H9 (cell line): Measurements from ENCODE around the gene DUSP5. TPM values are rescaled to one million over a fixed set of nuclear protein-coding genes. Genes with fewer than 3 reads are reported as not detected.

Experiments used
- DNase-seq: peaks from one replicate; pipeline ENCODE4 v3.0.0-alpha.2; 2017
- H2AFZ ChIP-seq: one replicate; pipeline ENCODE4 v1.6.1; 2013; ENCODE audit warnings: mild to moderate bottlenecking, low read length, control low read depth, moderate library complexity
- H2AK5ac ChIP-seq: 2 replicates; pipeline ENCODE4 v1.6.1; 2013; ENCODE audit warnings: low read length, control low read depth, mixed read lengths; ENCODE audit not compliant: insufficient read length
- H2BK120ac ChIP-seq: one replicate; pipeline ENCODE4 v1.6.1; 2013; ENCODE audit warnings: low read depth, mild to moderate bottlenecking, low read length, control low read depth, inconsistent platforms; ENCODE audit not compliant: poor library complexity, severe bottlenecking
- H2BK12ac ChIP-seq: 2 replicates; pipeline ENCODE4 v1.6.1; 2013; ENCODE audit warnings: low read length, control low read depth, mixed read lengths, low read depth; ENCODE audit not compliant: insufficient read length
- H2BK15ac ChIP-seq: 2 replicates; pipeline ENCODE4 v1.6.1; 2013; ENCODE audit warnings: low read depth, low read length, control low read depth
- H2BK20ac ChIP-seq: one replicate; pipeline ENCODE4 v1.6.1; 2013; ENCODE audit warnings: low read depth, mild to moderate bottlenecking, low read length, control low read depth, inconsistent platforms; ENCODE audit not compliant: poor library complexity, severe bottlenecking
- H2BK5ac ChIP-seq: 2 replicates; pipeline ENCODE4 v1.6.1; 2013; ENCODE audit warnings: low read length, control low read depth, mixed read lengths; ENCODE audit not compliant: insufficient read length
- H3K14ac ChIP-seq: 2 replicates; pipeline ENCODE4 v1.6.1; 2013; ENCODE audit warnings: low read length, control low read depth; ENCODE audit not compliant: insufficient read depth
- H3K18ac ChIP-seq: 2 replicates; pipeline ENCODE4 v1.6.1; 2013; ENCODE audit warnings: low read depth, mild to moderate bottlenecking, mixed read lengths, low read length, control low read depth; ENCODE audit not compliant: insufficient read length
- H3K23ac ChIP-seq: 2 replicates; pipeline ENCODE4 v1.6.1; 2013; ENCODE audit warnings: low read length, control low read depth, mixed read lengths, low read depth; ENCODE audit not compliant: insufficient read length
- H3K23me2 ChIP-seq: 2 replicates; pipeline ENCODE4 v1.6.1; 2013; ENCODE audit warnings: low read depth, mild to moderate bottlenecking, mixed read lengths, low read length, control low read depth; ENCODE audit not compliant: insufficient read length, poor library complexity, severe bottlenecking
- H3K27ac ChIP-seq: 2 replicates; pipeline ENCODE4 v1.5.1; 2013; ENCODE audit warnings: low read length, control low read depth, mixed read lengths, low read depth; ENCODE audit not compliant: insufficient read length
- H3K27me3 ChIP-seq: 2 replicates; pipeline ENCODE4 v1.6.1; 2013; ENCODE audit warnings: low read length, control low read depth, inconsistent platforms; ENCODE audit not compliant: insufficient read depth
- H3K4ac ChIP-seq: 2 replicates; pipeline ENCODE4 v1.6.1; 2013; ENCODE audit warnings: low read depth, mild to moderate bottlenecking, control low read depth, inconsistent platforms, low read length, moderate library complexity
- H3K4me1 ChIP-seq: 2 replicates; pipeline ENCODE4 v1.6.1; 2013; ENCODE audit warnings: low read length, control low read depth, inconsistent platforms; ENCODE audit not compliant: insufficient read depth
- H3K4me2 ChIP-seq: 2 replicates; pipeline ENCODE4 v1.6.1; 2013; ENCODE audit warnings: low read length, control low read depth, mixed read lengths; ENCODE audit not compliant: insufficient read length, insufficient read depth
- H3K56ac ChIP-seq: 2 replicates; pipeline ENCODE4 v1.6.1; 2013; ENCODE audit warnings: low read depth, mild to moderate bottlenecking, mixed read lengths, low read length, control low read depth; ENCODE audit not compliant: insufficient read length
- H3K79me1 ChIP-seq: 2 replicates; pipeline ENCODE4 v1.6.1; 2013; ENCODE audit warnings: low read depth, mild to moderate bottlenecking, moderate library complexity, low read length, control low read depth, inconsistent platforms; ENCODE audit not compliant: insufficient read depth, poor library complexity, severe bottlenecking
- H3K79me2 ChIP-seq: 2 replicates; pipeline ENCODE4 v1.6.1; 2013; ENCODE audit warnings: low read length, control low read depth, inconsistent platforms; ENCODE audit not compliant: insufficient read depth
- H3K9ac ChIP-seq: 2 replicates; pipeline ENCODE4 v1.6.1; 2013; ENCODE audit warnings: low read length, control low read depth, mixed read lengths; ENCODE audit not compliant: insufficient read length; ENCODE audit errors: extremely low read depth
- H3K9me3 ChIP-seq: one replicate; pipeline ENCODE4 v1.6.1; 2013; ENCODE audit warnings: low read depth, low read length, inconsistent platforms; ENCODE audit not compliant: control insufficient read depth
- H3T11ph ChIP-seq: one replicate; pipeline ENCODE4 v1.6.1; 2013; ENCODE audit warnings: mild to moderate bottlenecking, low read length, control low read depth, inconsistent platforms
- H4K20me1 ChIP-seq: one replicate; pipeline ENCODE4 v1.6.1; 2013; ENCODE audit not compliant: control insufficient read depth, insufficient read length, insufficient read depth
- H4K5ac ChIP-seq: 2 replicates; pipeline ENCODE4 v1.6.1; 2013; ENCODE audit warnings: low read depth, mild to moderate bottlenecking, mixed read lengths, low read length, control low read depth; ENCODE audit not compliant: insufficient read length
- H4K8ac ChIP-seq: replicated peaks from 2 replicates; pipeline ENCODE4 v1.6.1; 2013; ENCODE audit warnings: low read length, control low read depth, mixed read lengths, low read depth; ENCODE audit not compliant: insufficient read length
- H4K91ac ChIP-seq: 2 replicates; pipeline ENCODE4 v1.6.1; 2013; ENCODE audit warnings: low read depth, mild to moderate bottlenecking, moderate library complexity, mixed read lengths, low read length, control low read depth; ENCODE audit not compliant: insufficient read length
- H3K27ac Mint-ChIP-seq, 3 experiments: 2 replicates in 2 of 3; 3 replicates in 1 of 3; pipeline ENCODE4 v1.8.0; 2020 to 2021; ENCODE audit warnings: mixed read lengths in 3 of 3, mild to moderate bottlenecking in 1 of 3, moderate library complexity in 1 of 3
- H3K27me3 Mint-ChIP-seq: 2 replicates; pipeline ENCODE4 v1.8.0; 2021; ENCODE audit warnings: low read depth, mild to moderate bottlenecking, moderate library complexity, mixed read lengths
- H3K36me3 Mint-ChIP-seq, 3 experiments: 2 replicates in 2 of 3; 3 replicates in 1 of 3; pipeline ENCODE4 v1.8.0; 2020 to 2021; ENCODE audit warnings: low read depth in 3 of 3, mixed read lengths in 3 of 3; ENCODE audit not compliant: insufficient read depth in 1 of 3
- H3K4me1 Mint-ChIP-seq, 2 experiments: 2 replicates each; pipeline ENCODE4 v1.8.0; 2020; ENCODE audit warnings: mixed read lengths in 2 of 2
- H3K4me3 Mint-ChIP-seq, 2 experiments: 2 replicates in 1 of 2; 3 replicates in 1 of 2; pipeline ENCODE4 v1.8.0; 2020 to 2021; ENCODE audit warnings: mild to moderate bottlenecking in 2 of 2, mixed read lengths in 2 of 2, moderate library complexity in 1 of 2
- H3K9me3 Mint-ChIP-seq, 2 experiments: 2 replicates in 1 of 2; 3 replicates in 1 of 2; pipeline ENCODE4 v1.8.0; 2020; ENCODE audit warnings: mild to moderate bottlenecking in 2 of 2, mixed read lengths in 2 of 2, moderate library complexity in 1 of 2
- WGBS: extraction: QIAGEN DNeasy Blood & Tissue Kit; methylation state at CpG from one replicate; pipeline ENCODE4 v1.1.7; 2013; ENCODE audit warnings: missing lambda C conversion rate, low lambda C conversion rate, mixed read lengths; ENCODE audit not compliant: insufficient read length; ENCODE audit errors: extremely low coverage; 5-methylcytosine and 5-hydroxymethylcytosine counted together
- total RNA-seq: library from RNA; stranded (reverse); gene quantifications from 2 replicates; pipeline ENCODE4 v1.2.1, GENCODE V29; 2021
- TF ChIP-seq, protein P1 (sequence below): fragments of 200-600 bp; sonication (generic); conservative IDR thresholded peaks from 3 replicates; pipeline ENCODE4 v1.8.0; 2021; ENCODE audit warnings: antibody characterized with exemption, mild to moderate bottlenecking

The DUSP5 gene
- total RNA-seq, 1 experiment from 2014 or later, result 29.3 TPM

DNA sequence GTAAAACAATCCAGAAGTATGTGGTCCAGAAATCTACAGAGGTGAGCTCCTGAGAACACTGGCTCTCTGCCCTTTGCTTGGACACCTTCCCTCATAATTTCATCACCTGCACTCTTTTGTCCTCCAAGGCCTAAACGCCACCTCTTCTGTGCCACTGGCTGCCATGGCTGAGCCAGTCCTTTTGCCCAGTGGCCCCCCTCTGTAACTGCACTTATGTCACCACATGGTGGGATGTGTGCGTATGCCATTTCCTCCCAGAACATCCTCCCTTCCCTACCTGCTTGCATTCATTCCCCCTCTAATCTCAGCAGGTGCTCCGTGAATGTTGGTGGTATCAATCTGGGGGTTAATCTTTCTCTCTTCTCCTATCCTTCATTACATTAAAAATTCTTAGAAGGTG, 17.3 kb upstream of the DUSP5 start:
- H3K23ac ChIP-seq, result no peak overlapping the region
- H3K27me3 Mint-ChIP-seq, result peaks cover 4% of the 10 kb centered on the region; the same call in 1 of the 2 replicates
- no peak overlapping the region for H2BK12ac ChIP-seq
- no peaks in the 10 kb centered on the region for H3K79me1 ChIP-seq
- H3K4me1 Mint-ChIP-seq, result peaks cover 3 to 4% of the 10 kb centered on the region in 2 experiments; a peak in 2 of 4 replicates
- H3K27me3 ChIP-seq, result no peaks in the 10 kb centered on the region
- H4K20me1 ChIP-seq, result no peaks in the 10 kb centered on the region
- no peak overlapping the region for H3T11ph ChIP-seq
- no peak for DNase-seq
- H3K36me3 Mint-ChIP-seq, result no peaks in the 10 kb centered on the region
- H2BK20ac ChIP-seq, result no peak overlapping the region
- H3K9me3 ChIP-seq, result no peaks in the 10 kb centered on the region
- H3K4me3 Mint-ChIP-seq, result no peak overlapping the region
- H3K4ac ChIP-seq, result no peak overlapping the region
- H3K18ac ChIP-seq, result no peak overlapping the region
- H4K8ac ChIP-seq, result no peak overlapping the region
- H3K23me2 ChIP-seq, result no peaks in the 10 kb centered on the region
- H3K14ac ChIP-seq, result no peak overlapping the region
- no peaks in the 10 kb centered on the region for H3K9me3 Mint-ChIP-seq
- H4K91ac ChIP-seq, result no peak overlapping the region
- H4K5ac ChIP-seq, result no peak overlapping the region
- WGBS, result no CpG with 5 or more reads among the region's 3 CpGs
- H3K27ac Mint-ChIP-seq, result no peak overlapping the region
- no peak overlapping the region for H2AFZ ChIP-seq
- H2BK15ac ChIP-seq, result no peak overlapping the region
- no peak overlapping the region for H3K9ac ChIP-seq
- no peak overlapping the region for H2BK120ac ChIP-seq
- no peak overlapping the region for H2BK5ac ChIP-seq
- H3K79me2 ChIP-seq, result no peaks in the 10 kb centered on the region
- TF ChIP-seq, protein P1, sequence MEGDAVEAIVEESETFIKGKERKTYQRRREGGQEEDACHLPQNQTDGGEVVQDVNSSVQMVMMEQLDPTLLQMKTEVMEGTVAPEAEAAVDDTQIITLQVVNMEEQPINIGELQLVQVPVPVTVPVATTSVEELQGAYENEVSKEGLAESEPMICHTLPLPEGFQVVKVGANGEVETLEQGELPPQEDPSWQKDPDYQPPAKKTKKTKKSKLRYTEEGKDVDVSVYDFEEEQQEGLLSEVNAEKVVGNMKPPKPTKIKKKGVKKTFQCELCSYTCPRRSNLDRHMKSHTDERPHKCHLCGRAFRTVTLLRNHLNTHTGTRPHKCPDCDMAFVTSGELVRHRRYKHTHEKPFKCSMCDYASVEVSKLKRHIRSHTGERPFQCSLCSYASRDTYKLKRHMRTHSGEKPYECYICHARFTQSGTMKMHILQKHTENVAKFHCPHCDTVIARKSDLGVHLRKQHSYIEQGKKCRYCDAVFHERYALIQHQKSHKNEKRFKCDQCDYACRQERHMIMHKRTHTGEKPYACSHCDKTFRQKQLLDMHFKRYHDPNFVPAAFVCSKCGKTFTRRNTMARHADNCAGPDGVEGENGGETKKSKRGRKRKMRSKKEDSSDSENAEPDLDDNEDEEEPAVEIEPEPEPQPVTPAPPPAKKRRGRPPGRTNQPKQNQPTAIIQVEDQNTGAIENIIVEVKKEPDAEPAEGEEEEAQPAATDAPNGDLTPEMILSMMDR, result no peak; the same call in 2 of the 3 replicates
- no peak overlapping the region for H3K56ac ChIP-seq
- H3K27ac ChIP-seq, result no peak overlapping the region
- H2AK5ac ChIP-seq, result no peak overlapping the region
- H3K4me2 ChIP-seq, result no peak overlapping the region
- no peaks in the 10 kb centered on the region; the same call in 1 of the 2 replicates for H3K4me1 ChIP-seq
